Tibial artery (tissue), 4 donors: ENCODE results near the gene BCL11B.

Experiments used
- DNase-seq, 2 donors: peaks; one replicate each; pipeline ENCODE4 v3.0.0-alpha.2; 2019
- H3K27ac ChIP-seq, 2 donors: fragments of 200-600 bp; sonication (generic) in 1 of 2; 1 replicate in 1 of 2; 2 replicates in 1 of 2; pipeline ENCODE4 v1.5.1; 2018 to 2019; ENCODE audit warnings: mild to moderate bottlenecking in 1 of 2
- H3K27me3 ChIP-seq, 2 donors: fragments of 200-600 bp; sonication (generic) in 1 of 2; one replicate each; pipeline versions ENCODE4 v1.5.1 to v1.6.0; 2016 to 2019
- H3K36me3 ChIP-seq, 3 donors: fragments of 200-600 bp; sonication (generic) in 2 of 3; one replicate each; pipeline ENCODE4 v1.5.1; 2016 to 2019; ENCODE audit warnings: mild to moderate bottlenecking in 2 of 3
- H3K4me1 ChIP-seq, 4 donors: fragments of 200-600 bp; sonication (generic) in 2 of 4; 1 replicate in 3 of 4; 2 replicates in 1 of 4; pipeline ENCODE4 v1.5.1; 2016 to 2019
- H3K4me3 ChIP-seq, 2 donors: fragments of 200-600 bp; sonication (generic) in 1 of 2; 1 replicate in 1 of 2; 2 replicates in 1 of 2; pipeline ENCODE4 v1.5.1; 2018 to 2019; ENCODE audit warnings: mild to moderate bottlenecking in 2 of 2
- H3K9me3 ChIP-seq, 3 donors: fragments of 200-600 bp; sonication (generic) in 1 of 3; one replicate each; pipeline ENCODE4 v1.5.1; 2016 to 2019
- intact Hi-C: fragments of 100-400 bp; cut with DNase I; formaldehyde crosslinking; loops from one replicate; pipeline ENCODE4 v1.15.0; 2023; ENCODE audit warnings: low total_unique reads
- TF ChIP-seq, protein P1 (sequence below), 2 experiments: fragments of 200-600 bp in 1 of 2; fragments of 450-650 bp in 1 of 2; IDR thresholded peaks; one replicate each; pipeline ENCODE4 v1.5.1; 2017 to 2019; ENCODE audit warnings: antibody characterized with exemption in 2 of 2, mild to moderate bottlenecking in 1 of 2, moderate library complexity in 1 of 2

Gene BCL11B

DNA sequence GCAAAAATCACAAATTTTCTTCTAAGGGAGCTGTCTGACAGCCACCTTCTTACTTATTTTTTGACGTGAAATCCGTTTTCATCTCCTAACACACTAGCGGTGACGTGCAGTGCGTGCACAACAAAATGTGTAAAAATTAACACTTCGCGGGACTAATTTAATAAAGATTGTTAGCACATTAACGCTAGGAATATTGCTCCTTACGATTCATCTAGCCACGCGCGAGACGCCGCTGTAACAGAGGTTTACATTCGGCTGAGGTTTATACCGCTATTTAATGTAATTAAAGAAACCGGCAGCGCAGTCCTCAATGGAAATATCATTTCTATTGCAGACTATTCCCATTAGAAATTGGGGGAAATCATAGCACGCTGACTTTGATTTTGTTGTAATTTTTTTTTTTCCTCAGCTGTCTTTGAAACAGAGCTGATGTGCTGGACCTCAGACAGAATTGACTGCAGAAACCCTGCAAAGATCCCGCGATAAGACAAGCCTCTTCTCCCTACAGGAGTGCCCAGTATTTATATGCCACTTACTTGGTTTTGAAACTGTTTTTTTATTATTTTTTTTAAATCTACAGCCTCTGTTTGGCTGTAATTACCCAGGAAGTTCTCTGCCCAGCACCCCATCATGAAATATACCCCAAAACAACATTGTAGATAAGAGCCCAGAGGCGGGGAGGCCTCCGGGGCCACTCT is 31.2 kb downstream of the BCL11B start:
- Histone ChIP-seq H3K27me3 (peaks cover 0 to 47% of the 10 kb centered on the region in 2 donors), H3K4me3 (no peak overlapping the region), H3K27ac (no peak overlapping the region), H3K9me3 (peaks cover 0 to 4% (median 0%) of the 10 kb centered on the region in 3 donors), H3K36me3 (no peaks in the 10 kb centered on the region), H3K4me1 (peaks cover 0 to 5% (median 0%) of the 10 kb centered on the region in 4 donors)
- TF ChIP-seq, protein P1, sequence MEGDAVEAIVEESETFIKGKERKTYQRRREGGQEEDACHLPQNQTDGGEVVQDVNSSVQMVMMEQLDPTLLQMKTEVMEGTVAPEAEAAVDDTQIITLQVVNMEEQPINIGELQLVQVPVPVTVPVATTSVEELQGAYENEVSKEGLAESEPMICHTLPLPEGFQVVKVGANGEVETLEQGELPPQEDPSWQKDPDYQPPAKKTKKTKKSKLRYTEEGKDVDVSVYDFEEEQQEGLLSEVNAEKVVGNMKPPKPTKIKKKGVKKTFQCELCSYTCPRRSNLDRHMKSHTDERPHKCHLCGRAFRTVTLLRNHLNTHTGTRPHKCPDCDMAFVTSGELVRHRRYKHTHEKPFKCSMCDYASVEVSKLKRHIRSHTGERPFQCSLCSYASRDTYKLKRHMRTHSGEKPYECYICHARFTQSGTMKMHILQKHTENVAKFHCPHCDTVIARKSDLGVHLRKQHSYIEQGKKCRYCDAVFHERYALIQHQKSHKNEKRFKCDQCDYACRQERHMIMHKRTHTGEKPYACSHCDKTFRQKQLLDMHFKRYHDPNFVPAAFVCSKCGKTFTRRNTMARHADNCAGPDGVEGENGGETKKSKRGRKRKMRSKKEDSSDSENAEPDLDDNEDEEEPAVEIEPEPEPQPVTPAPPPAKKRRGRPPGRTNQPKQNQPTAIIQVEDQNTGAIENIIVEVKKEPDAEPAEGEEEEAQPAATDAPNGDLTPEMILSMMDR (IDR thresholded peaks at IDR 0.05) = no peak
- DNase-seq = no peak
- intact Hi-C loops = no loop called here

DNA sequence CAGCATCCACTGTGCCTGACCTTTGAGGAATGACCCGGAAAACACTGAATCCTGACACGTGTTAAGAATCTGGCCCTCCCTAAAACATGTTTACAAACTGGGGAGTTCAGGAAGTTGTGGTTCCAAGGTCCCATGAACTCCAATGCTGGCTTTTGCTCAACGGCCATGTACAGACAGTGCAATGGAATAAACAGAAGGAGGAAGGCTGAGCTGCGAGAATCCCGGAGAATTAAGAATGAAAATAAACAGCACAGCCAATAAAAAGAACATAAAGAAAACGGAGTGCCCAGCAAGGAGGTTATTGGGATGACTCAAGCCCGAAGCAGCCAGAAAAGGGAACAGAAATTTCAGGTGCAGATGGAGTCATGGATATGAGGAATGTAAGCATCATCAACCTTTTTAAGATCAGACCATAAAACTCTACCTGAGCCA is 32.3 kb downstream of the BCL11B start:
- intact Hi-C loops = no loop called here
- TF ChIP-seq, protein P1 (IDR thresholded peaks at IDR 0.05) = no peak
- Histone ChIP-seq H3K4me3 (no peak overlapping the region), H3K27ac (no peak overlapping the region), H3K36me3 (no peaks in the 10 kb centered on the region), H3K4me1 (no peaks in the 10 kb centered on the region), H3K27me3 (peaks cover 0 to 38% of the 10 kb centered on the region in 2 donors), H3K9me3 (peaks cover 0 to 14% (median 9%) of the 10 kb centered on the region in 3 donors)
- DNase-seq = no peak

DNA sequence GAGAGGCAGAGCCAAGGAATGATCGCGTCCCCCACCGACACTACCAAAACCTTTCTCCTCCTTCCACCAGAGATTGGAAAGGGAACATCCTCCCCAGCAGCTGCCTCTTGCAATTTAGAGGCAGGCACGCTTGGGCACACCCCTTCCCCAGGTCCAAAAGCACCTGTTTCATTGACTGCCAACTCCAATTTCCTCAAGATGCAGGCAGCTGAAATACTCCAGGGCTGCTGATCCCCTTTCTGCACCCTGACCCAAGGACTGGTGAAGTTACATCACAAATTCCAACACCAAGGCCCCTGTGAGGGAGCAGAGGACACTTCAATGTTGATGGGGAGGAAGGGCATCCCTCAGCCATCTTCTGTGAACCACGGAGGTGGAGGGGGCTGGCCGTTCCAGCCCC is 33.8 kb downstream of the BCL11B start:
- intact Hi-C loops = no loop called here
- TF ChIP-seq, protein P1 (IDR thresholded peaks at IDR 0.05) = no peak
- Histone ChIP-seq H3K9me3 (peaks cover 0 to 20% (median 9%) of the 10 kb centered on the region in 3 donors), H3K36me3 (no peaks in the 10 kb centered on the region), H3K27ac (no peak overlapping the region), H3K4me3 (no peak overlapping the region), H3K4me1 (no peaks in the 10 kb centered on the region), H3K27me3 (peaks cover 0 to 40% of the 10 kb centered on the region in 2 donors)
- no peak for DNase-seq

DNA sequence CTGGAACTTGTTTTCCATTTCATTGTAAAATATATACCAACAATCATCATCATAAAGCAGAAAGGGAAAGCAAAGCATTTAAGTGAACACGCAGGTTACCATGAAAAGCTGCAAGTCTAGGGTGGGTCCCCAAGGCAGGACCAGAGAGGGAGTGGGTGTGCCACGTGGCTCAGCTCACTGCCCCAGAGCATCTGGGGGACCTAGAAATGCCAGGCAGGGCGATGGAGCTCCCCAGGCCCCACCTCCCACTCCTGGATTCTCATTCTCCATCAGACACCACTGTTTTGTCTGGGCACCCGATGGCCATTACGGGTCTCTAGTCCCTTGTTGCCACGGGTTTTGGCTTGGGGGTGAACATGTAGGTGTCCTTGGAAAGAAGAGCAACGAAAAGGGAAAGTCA is 34.7 kb downstream of the BCL11B start:
- Histone ChIP-seq H3K27ac (no peak overlapping the region), H3K36me3 (no peaks in the 10 kb centered on the region), H3K4me3 (no peak overlapping the region), H3K27me3 (peaks cover 0 to 39% of the 10 kb centered on the region in 2 donors), H3K9me3 (peaks cover 0 to 20% (median 9%) of the 10 kb centered on the region in 3 donors), H3K4me1 (no peaks in the 10 kb centered on the region)
- TF ChIP-seq, protein P1 (IDR thresholded peaks at IDR 0.05) = no peak
- no peak for DNase-seq
- intact Hi-C loops = no loop called here

DNA sequence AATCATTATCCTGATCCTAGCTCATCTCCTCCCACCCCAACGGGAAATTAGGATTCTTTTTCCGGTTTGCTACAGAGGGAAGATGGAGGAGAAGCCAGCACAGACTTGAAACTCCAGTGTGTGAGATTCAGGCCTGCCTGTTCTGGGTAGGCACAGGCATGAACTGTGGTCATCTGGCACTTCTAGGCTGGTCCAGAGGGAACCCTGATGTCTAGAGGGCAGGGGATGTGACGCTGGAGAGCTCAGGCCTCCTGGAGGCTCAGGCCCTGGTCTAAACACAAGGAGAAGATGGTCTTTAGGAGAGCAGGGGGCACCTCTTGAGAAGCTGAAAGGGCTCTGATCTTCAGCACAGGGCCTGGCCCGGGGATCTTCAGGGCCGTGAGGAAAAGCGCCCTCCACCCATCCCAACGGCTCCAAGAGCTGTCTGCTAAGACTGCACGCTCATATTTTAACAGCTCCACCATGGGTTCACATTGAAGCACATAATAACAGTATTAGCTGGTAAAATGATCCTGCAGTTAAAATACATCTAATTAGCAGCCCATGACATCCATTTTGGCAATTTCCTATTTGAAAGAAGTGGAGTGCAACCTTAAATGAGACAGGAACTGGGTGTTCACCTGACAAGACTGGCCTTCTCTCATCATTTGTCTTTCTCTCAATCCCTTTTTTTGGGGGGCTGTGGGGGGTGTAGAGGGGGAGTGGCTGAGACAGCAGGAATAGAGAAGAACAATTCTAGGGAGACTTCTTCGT is 35.4 kb downstream of the BCL11B start:
- Histone ChIP-seq H3K27ac (no peak overlapping the region), H3K27me3 (peaks cover 0 to 43% of the 10 kb centered on the region in 2 donors), H3K36me3 (no peaks in the 10 kb centered on the region), H3K9me3 (peaks cover 0 to 20% (median 9%) of the 10 kb centered on the region in 3 donors), H3K4me3 (no peak overlapping the region), H3K4me1 (peaks cover 0 to 2% (median 0%) of the 10 kb centered on the region in 4 donors)
- intact Hi-C loops = no loop called here
- no peak for DNase-seq
- TF ChIP-seq, protein P1 (IDR thresholded peaks at IDR 0.05) = no peak
